ENCODE data around the gene WNT1.

DNA sequence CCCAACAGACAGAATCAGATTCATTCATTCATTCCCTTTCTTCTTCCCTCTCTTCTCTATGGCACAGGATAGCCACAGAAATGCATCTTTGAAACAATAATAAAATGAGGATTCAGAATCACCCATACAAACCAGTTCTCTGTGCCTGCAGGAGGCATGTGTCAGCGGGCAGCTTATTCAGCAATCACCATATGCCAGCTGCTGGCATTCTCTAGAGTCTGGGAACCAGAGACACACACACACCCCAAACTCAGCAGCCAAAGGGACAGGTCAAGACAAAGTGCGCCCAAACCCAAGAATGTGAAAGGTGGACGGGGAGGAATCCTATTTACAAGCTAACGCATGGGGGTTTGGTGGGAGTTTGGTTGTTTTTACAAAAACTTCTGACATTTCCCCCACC is 34.9 kb upstream of the WNT1 start:
- TF ChIP-seq POLR2A (IDR thresholded peaks at IDR 0.05) (no peak), CTCF (IDR thresholded peaks at IDR 0.05) (no peak)
